Mesodermal cell (in vitro differentiated cells): ENCODE measurements around the gene ARPC2.

Source experiments
- H3K27ac ChIP-seq: 2 replicates; pipeline ENCODE4 v1.7.0; 2013; ENCODE audit warnings: mild to moderate bottlenecking, low read depth, low read length, moderate library complexity; ENCODE audit not compliant: severe bottlenecking
- H3K36me3 ChIP-seq: 2 replicates; pipeline ENCODE4 v1.7.1; 2013; ENCODE audit warnings: mild to moderate bottlenecking, low read length, moderate library complexity; ENCODE audit not compliant: control insufficient read depth, insufficient read depth
- H3K4me1 ChIP-seq: one replicate; pipeline ENCODE4 v1.7.1; 2013; ENCODE audit warnings: mild to moderate bottlenecking, low read length; ENCODE audit not compliant: insufficient read depth, control insufficient read depth, poor library complexity, severe bottlenecking
- H3K4me3 ChIP-seq: 2 replicates; pipeline ENCODE4 v1.7.0; 2013; ENCODE audit warnings: low read length, control low read depth, mild to moderate bottlenecking; ENCODE audit not compliant: insufficient read depth, poor library complexity, severe bottlenecking; ENCODE audit errors: extremely low read depth
- H3K9me3 ChIP-seq: 2 replicates; pipeline ENCODE4 v1.7.1; 2013; ENCODE audit warnings: mild to moderate bottlenecking, low read length, moderate library complexity; ENCODE audit not compliant: control insufficient read depth
- WGBS, 2 experiments: methylation state at CpG; one replicate each; pipeline ENCODE4 v1.1.5; 2013; ENCODE audit warnings: missing lambda C conversion rate in 2 of 2; ENCODE audit not compliant: insufficient coverage in 2 of 2; 5-methylcytosine and 5-hydroxymethylcytosine counted together

The ARPC2 gene

GRCh38 chr2:218253232-218253625, 36.2 kb downstream of the ARPC2 start:
- H3K9me3 ChIP-seq: no peaks in the 10 kb centered on the region
- no peak overlapping the region for H3K4me3 ChIP-seq
- H3K4me1 ChIP-seq: peaks cover 4% of the 10 kb centered on the region
- WGBS, 2 experiments: 90 to 99% methylated on average over 5 of the region's 5 CpGs
- peaks cover 90% of the 10 kb centered on the region for H3K36me3 ChIP-seq
- H3K27ac ChIP-seq: no peak overlapping the region

DNA sequence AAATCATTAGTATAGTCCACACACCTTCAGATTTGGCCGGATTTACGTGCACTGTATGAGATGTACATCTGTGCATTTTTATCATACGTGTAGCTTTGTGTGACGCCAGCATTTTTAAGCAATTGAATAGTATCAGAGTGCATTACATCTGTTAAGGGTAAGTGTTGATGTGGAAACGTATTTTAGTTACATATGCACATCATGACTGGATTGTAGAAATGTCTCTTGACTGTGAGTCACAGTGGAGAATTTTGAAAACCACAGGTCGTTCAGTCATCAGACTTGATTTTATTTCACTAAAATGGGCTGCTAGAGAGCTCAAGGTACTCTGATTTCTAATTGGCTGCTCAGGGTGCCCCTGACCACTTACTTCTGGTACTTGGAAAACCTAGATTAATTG, 38.5 kb downstream of the ARPC2 start:
- H3K27ac ChIP-seq: no peak overlapping the region
- no peak overlapping the region for H3K4me3 ChIP-seq
- H3K36me3 ChIP-seq: peaks cover 67% of the 10 kb centered on the region
- 84 to 98% methylated on average over 5 to 6 of the region's 6 CpGs for WGBS, 2 experiments
- H3K9me3 ChIP-seq: no peaks in the 10 kb centered on the region
- H3K4me1 ChIP-seq: peaks cover 24% of the 10 kb centered on the region

DNA sequence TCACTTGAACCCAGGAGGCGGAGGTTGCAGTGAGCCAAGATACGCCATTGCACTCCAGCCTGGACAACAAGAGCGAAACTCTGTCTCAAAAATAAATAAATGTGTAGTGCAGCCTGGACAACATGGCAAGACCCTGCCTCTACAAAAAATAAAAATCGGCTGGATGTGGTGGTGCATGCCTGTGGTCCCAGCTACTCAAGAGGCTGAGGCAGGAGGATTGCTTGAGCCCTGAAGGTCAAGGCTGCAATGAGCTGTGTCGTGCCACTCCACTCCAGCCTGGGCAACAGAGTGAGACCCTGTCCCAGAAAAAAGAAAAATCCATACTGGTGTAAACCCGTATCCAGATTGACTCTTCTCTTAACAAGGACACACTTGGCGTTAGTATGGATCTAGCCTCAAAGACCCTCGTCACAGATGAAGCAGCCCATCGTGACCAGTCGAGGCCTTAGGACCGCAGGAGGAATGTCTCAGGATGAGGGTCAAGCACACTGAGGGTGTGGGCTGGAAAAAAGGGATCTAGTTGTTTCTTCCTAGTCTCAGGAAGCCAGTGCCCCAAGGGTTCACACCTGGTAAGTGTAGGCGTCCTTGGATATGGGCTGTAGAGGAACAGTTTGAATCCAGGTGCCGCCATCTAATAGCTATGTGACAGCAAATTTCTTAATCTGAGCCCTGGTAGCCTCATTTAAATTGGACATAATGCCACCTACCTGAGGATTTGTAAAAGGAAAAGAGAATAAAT, 39.8 kb downstream of the ARPC2 start:
- Histone ChIP-seq H3K4me1 (peaks cover 37% of the 10 kb centered on the region), H3K4me3 (no peak overlapping the region), H3K36me3 (peaks cover 54% of the 10 kb centered on the region), H3K9me3 (no peaks in the 10 kb centered on the region), H3K27ac (no peak overlapping the region)
- 98 to 99% methylated on average over 10 to 13 of the region's 13 CpGs for WGBS, 2 experiments

- Histone ChIP-seq H3K4me1 (peaks cover 42% of the 10 kb centered on the region), H3K36me3 (peaks cover 47% of the 10 kb centered on the region), H3K4me3 (no peak overlapping the region), H3K27ac (peak overlapping the region; percentile 59), H3K9me3 (no peaks in the 10 kb centered on the region)
- WGBS, 2 experiments: 79 to 87% methylated on average over 3 to 8 of the region's 8 CpGs
Measured at GRCh38 chr2:218257390-218257981, 40.5 kb downstream of the ARPC2 start.

- Histone ChIP-seq H3K9me3 (no peaks in the 10 kb centered on the region), H3K36me3 (peaks cover 47% of the 10 kb centered on the region), H3K27ac (peak overlapping the region; percentile 95), H3K4me1 (peaks cover 46% of the 10 kb centered on the region), H3K4me3 (no peak overlapping the region)
- 69 to 71% methylated on average over 13 to 15 of the region's 15 CpGs for WGBS, 2 experiments
Measured at GRCh38 chr2:218259099-218259961, 42.3 kb downstream of the ARPC2 start.

DNA sequence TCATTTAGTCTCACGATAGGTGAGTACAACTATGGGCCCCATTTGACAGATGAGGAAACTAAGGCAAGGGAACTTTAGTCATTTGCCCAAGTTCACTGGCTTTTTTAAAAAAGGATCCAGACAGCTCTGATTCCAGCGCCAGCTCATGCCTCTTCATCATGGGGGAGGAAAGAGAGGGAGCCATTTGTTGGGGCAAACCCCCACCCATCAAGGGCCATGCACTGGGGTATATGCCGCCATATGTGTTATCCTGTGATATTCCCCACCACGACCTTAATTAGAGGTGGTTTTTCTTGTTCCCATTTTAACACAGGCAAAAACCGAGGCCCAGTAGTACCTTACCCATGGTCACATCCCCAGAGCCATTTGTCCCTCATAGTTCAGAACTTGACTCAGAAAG, 43.2 kb downstream of the ARPC2 start:
- H3K36me3 ChIP-seq: peaks cover 47% of the 10 kb centered on the region
- no peak overlapping the region for H3K4me3 ChIP-seq
- H3K9me3 ChIP-seq: no peaks in the 10 kb centered on the region
- WGBS, 2 experiments: 94 to 96% methylated on average over 2 to 3 of the region's 5 CpGs
- peak overlapping the region; percentile 95 for H3K27ac ChIP-seq
- H3K4me1 ChIP-seq: peaks cover 46% of the 10 kb centered on the region

DNA sequence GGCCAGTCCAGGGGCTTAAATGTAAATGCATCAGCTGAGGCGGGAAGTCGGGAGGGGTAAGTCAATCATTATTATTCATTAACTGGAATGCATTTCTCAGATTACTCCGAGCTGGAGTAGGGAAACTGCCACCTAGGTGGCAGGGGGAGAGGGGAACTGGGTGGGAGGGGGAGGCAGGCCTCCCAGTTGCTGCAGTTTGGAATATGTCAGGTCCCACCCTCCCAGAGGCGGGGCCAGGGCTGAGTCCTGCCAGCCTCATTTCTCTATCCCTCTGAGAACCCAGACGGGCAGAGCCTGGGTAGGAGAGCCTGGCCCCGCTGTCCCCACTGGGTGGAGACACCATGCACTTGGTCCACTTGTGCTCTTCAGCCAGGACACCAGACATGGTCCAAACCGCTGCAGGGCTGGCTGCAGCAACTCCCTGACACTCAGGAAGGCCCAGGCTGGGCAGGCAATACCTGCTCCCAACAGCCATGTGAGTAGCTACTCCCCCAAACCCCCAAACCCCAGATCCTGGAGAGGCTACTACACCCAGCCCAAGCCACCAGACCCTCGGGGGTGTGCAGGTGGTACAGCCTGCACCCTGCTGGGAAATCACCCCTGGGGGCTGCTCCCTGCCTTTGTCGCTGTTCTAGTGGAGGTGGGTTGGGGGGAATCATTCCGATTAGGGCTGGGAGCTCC, 43.9 kb downstream of the ARPC2 start, which contains the start of gene GPBAR1:
GPBAR1 (plus strand) TSS at position 274 of the 681 bp plus-strand sequence. CDS start 1,710 bp downstream, outside the sequence.
- Histone ChIP-seq H3K4me1 (peaks cover 46% of the 10 kb centered on the region), H3K9me3 (no peaks in the 10 kb centered on the region), H3K36me3 (peaks cover 44% of the 10 kb centered on the region), H3K4me3 (no peak within 1 kb of the TSS), H3K27ac (peak within 1 kb of the TSS; percentile 95)
- 60 to 82% methylated on average over 4 to 5 of the region's 10 CpGs for WGBS, 2 experiments

DNA sequence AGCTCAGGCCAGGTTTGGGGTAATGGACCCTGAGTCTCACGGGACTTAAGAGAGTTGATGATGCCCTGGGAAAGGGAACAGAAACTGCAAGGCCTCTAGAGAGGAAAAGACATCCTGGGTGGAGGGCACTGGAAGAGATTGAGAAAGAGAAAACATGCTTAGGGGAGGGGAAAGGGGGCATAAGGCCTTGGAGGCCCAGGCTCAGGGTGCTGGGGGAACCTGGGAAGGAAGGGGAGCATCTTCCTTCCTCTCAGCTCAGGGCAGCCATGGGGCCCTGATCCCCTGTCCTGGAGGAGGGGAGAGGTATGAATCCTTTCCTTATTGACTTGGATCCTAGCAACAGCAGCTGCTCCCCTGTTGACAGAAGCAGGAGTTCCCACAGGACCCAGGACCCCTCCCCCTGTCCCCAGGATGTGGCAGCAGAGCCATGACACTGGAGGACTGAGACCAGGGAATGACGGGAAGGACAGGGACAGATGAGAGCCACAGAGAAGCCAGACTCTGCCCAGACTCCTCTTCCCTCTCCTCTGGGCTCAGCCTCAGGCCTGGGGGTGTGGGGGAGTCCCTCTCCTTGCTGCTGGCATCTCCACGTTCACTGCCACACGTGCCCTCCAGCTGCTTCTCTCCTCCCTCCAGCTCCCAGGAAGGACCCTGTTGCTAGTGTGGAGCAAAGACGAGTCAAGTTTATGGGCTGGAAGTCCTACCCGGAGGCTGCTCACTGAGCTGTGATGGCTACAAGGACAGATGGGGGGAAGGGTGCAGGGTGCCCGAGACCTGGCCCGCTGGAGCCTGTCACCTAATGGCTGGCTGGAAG, 44.6 kb downstream of the ARPC2 start:
- H3K9me3 ChIP-seq: no peaks in the 10 kb centered on the region
- peak overlapping the region; percentile 79 for H3K27ac ChIP-seq
- H3K36me3 ChIP-seq: peaks cover 44% of the 10 kb centered on the region
- peaks cover 46% of the 10 kb centered on the region for H3K4me1 ChIP-seq
- WGBS, 2 experiments: 88 to 100% methylated on average over 1 to 3 of the region's 8 CpGs
- no peak overlapping the region for H3K4me3 ChIP-seq

- WGBS, 2 experiments: 87 to 100% methylated on average over 2 to 3 of the region's 6 CpGs
- peaks cover 46% of the 10 kb centered on the region for H3K4me1 ChIP-seq
- peak overlapping the region; percentile 79 for H3K27ac ChIP-seq
Measured at GRCh38 chr2:218262237-218262600, 45.2 kb downstream of the ARPC2 start.

More at GRCh38 chr2:218262237-218262600, 45.2 kb downstream of the ARPC2 start:
- H3K36me3 ChIP-seq: peaks cover 44% of the 10 kb centered on the region
- no peaks in the 10 kb centered on the region for H3K9me3 ChIP-seq
- no peak overlapping the region for H3K4me3 ChIP-seq
